ENCODE data around the gene SYT17. TPM values are rescaled to one million over a fixed set of nuclear protein-coding genes. Genes with fewer than 3 reads are reported as not detected.

Gene SYT17
- total and polyA plus RNA-seq, 2 experiments from 2014 or later: not detected

GRCh38 chr16:19223235-19224170 is 55.5 kb downstream of the SYT17 start:
- in situ Hi-C loops (cut with MboI): no loop called here
- Histone ChIP-seq H3F3A (ENCODE audit: insufficient read depth) (no peaks in the 10 kb centered on the region), H3K4me3 (no peak overlapping the region), H3K36me3 (ENCODE audit: low read depth) (no peaks in the 10 kb centered on the region), H4K20me1 (ENCODE audit: insufficient read depth) (no peaks in the 10 kb centered on the region; the same call in 1 of the 2 replicates), H3K9ac (no peak overlapping the region), H3K4me1 (ENCODE audit: insufficient read depth) (no peaks in the 10 kb centered on the region), H3K9me2 (ENCODE audit: insufficient read depth) (no peaks in the 10 kb centered on the region), H3K9me3 (ENCODE audit: low read depth) (no peaks in the 10 kb centered on the region), H3K27me3 (replicated peaks; ENCODE audit: insufficient read depth) (no peaks in the 10 kb centered on the region), H3K4me2 (ENCODE audit: unreplicated experiment) (no peak overlapping the region), H3K79me2 (ENCODE audit: insufficient read depth) (no peaks in the 10 kb centered on the region), H2AFZ (no peak overlapping the region), H3K27ac (no peak overlapping the region)
- 17 to 19% methylated on average over 8 of the region's 8 CpGs for WGBS, 2 experiments (ENCODE audit: low coverage in 1 of 2, low lambda C conversion rate in 2 of 2, missing lambda C conversion rate in 2 of 2)
- TF ChIP-seq EZH2phosphoT487 (IDR thresholded peaks at IDR 0.05; ENCODE audit: insufficient read depth, low read depth) (no peak), EZH2 (IDR thresholded peaks at IDR 0.05; ENCODE audit: insufficient read depth, poor library complexity, severe bottlenecking) (no peak)
- peak; percentile 5 for DNase-seq

- in situ Hi-C loops (cut with MboI): no loop called here
- Histone ChIP-seq H2AFZ (no peak overlapping the region), H3K79me2 (ENCODE audit: insufficient read depth) (no peaks in the 10 kb centered on the region), H3K9me3 (ENCODE audit: low read depth) (no peaks in the 10 kb centered on the region), H3K9me2 (ENCODE audit: insufficient read depth) (no peaks in the 10 kb centered on the region), H3K36me3 (ENCODE audit: low read depth) (no peaks in the 10 kb centered on the region), H4K20me1 (ENCODE audit: insufficient read depth) (no peaks in the 10 kb centered on the region; the same call in 1 of the 2 replicates), H3K4me2 (ENCODE audit: unreplicated experiment) (no peak overlapping the region), H3F3A (ENCODE audit: insufficient read depth) (no peaks in the 10 kb centered on the region), H3K27me3 (replicated peaks; ENCODE audit: insufficient read depth) (no peaks in the 10 kb centered on the region), H3K4me3 (no peak overlapping the region), H3K4me1 (ENCODE audit: insufficient read depth) (no peaks in the 10 kb centered on the region), H3K9ac (no peak overlapping the region), H3K27ac (no peak overlapping the region)
- no peak for DNase-seq
- no peak for TF ChIP-seq EZH2 (IDR thresholded peaks at IDR 0.05; ENCODE audit: insufficient read depth, poor library complexity, severe bottlenecking)
- no peak for TF ChIP-seq EZH2phosphoT487 (IDR thresholded peaks at IDR 0.05; ENCODE audit: insufficient read depth, low read depth)
Observed at GRCh38 chr16:19225651-19226050, 57.6 kb downstream of the SYT17 start.

- no peak overlapping the region for H3K9ac ChIP-seq
- H3K4me3 ChIP-seq: no peak overlapping the region
- H2AFZ ChIP-seq: no peak overlapping the region
- H3K27ac ChIP-seq: no peak overlapping the region
- no peaks in the 10 kb centered on the region for H3K27me3 ChIP-seq (replicated peaks; ENCODE audit: insufficient read depth)
- no peak overlapping the region for H3K4me2 ChIP-seq (ENCODE audit: unreplicated experiment)
- TF ChIP-seq EZH2 (IDR thresholded peaks at IDR 0.05; ENCODE audit: insufficient read depth, poor library complexity, severe bottlenecking) (no peak), EZH2phosphoT487 (IDR thresholded peaks at IDR 0.05; ENCODE audit: insufficient read depth, low read depth) (no peak)
- in situ Hi-C loops (cut with MboI): no loop called here
- H3K9me2 ChIP-seq (ENCODE audit: insufficient read depth): no peaks in the 10 kb centered on the region
- H4K20me1 ChIP-seq (ENCODE audit: insufficient read depth): no peaks in the 10 kb centered on the region; the same call in 1 of the 2 replicates
- H3K79me2 ChIP-seq (ENCODE audit: insufficient read depth): no peaks in the 10 kb centered on the region
- H3K9me3 ChIP-seq (ENCODE audit: low read depth): no peaks in the 10 kb centered on the region
- no peaks in the 10 kb centered on the region for H3K36me3 ChIP-seq (ENCODE audit: low read depth)
- no peaks in the 10 kb centered on the region for H3F3A ChIP-seq (ENCODE audit: insufficient read depth)
- H3K4me1 ChIP-seq (ENCODE audit: insufficient read depth): no peaks in the 10 kb centered on the region
- DNase-seq: no peak
- WGBS, 2 experiments (ENCODE audit: low coverage in 1 of 2, low lambda C conversion rate in 2 of 2, missing lambda C conversion rate in 2 of 2): 5 to 7% methylated on average over 2 of the region's 2 CpGs
Observed at GRCh38 chr16:19227643-19228042, 59.6 kb downstream of the SYT17 start.

GRCh38 chr16:19228052-19228451 is 60.0 kb downstream of the SYT17 start:
- Histone ChIP-seq H3K9ac (no peak overlapping the region), H3K9me3 (ENCODE audit: low read depth) (no peaks in the 10 kb centered on the region), H3K4me2 (ENCODE audit: unreplicated experiment) (no peak overlapping the region), H4K20me1 (ENCODE audit: insufficient read depth) (no peaks in the 10 kb centered on the region; the same call in 1 of the 2 replicates), H3K4me1 (ENCODE audit: insufficient read depth) (no peaks in the 10 kb centered on the region), H3K9me2 (ENCODE audit: insufficient read depth) (no peaks in the 10 kb centered on the region), H3K27me3 (replicated peaks; ENCODE audit: insufficient read depth) (no peaks in the 10 kb centered on the region), H3K27ac (no peak overlapping the region), H2AFZ (no peak overlapping the region), H3K36me3 (ENCODE audit: low read depth) (no peaks in the 10 kb centered on the region), H3K4me3 (no peak overlapping the region), H3F3A (ENCODE audit: insufficient read depth) (no peaks in the 10 kb centered on the region), H3K79me2 (ENCODE audit: insufficient read depth) (no peaks in the 10 kb centered on the region)
- 30 to 37% methylated on average over 4 of the region's 4 CpGs for WGBS, 2 experiments (ENCODE audit: low coverage in 1 of 2, low lambda C conversion rate in 2 of 2, missing lambda C conversion rate in 2 of 2)
- TF ChIP-seq EZH2phosphoT487 (IDR thresholded peaks at IDR 0.05; ENCODE audit: insufficient read depth, low read depth): no peak
- no peak for TF ChIP-seq EZH2 (IDR thresholded peaks at IDR 0.05; ENCODE audit: insufficient read depth, poor library complexity, severe bottlenecking)
- in situ Hi-C loops (cut with MboI): no loop called here
- DNase-seq: no peak
